HL-60 (cell line): ENCODE data around the gene ZP2.

ENCODE experiments used
- CTCF ChIP-seq: IDR thresholded peaks from one replicate; pipeline ENCODE4 v1.5.1; 2011; ENCODE audit warnings: low read length, control low read depth, inconsistent platforms; ENCODE audit not compliant: insufficient read depth
- GABPA ChIP-seq: IDR thresholded peaks from 2 replicates; pipeline ENCODE4 v1.6.1; 2012; ENCODE audit warnings: low read depth
- POLR2AphosphoS5 ChIP-seq: IDR thresholded peaks from 2 replicates; pipeline ENCODE4 v1.6.1; 2012; ENCODE audit warnings: low read depth
- REST ChIP-seq: IDR thresholded peaks from 2 replicates; pipeline ENCODE4 v1.6.1; 2012; ENCODE audit warnings: low read depth; ENCODE audit not compliant: insufficient replicate concordance
- SPI1 ChIP-seq: IDR thresholded peaks from 2 replicates; pipeline ENCODE4 v1.6.1; 2012; ENCODE audit warnings: low read depth, mild to moderate bottlenecking, borderline replicate concordance

- no peak for TF ChIP-seq CTCF
- no peak for TF ChIP-seq POLR2AphosphoS5
- TF ChIP-seq REST: no peak
- TF ChIP-seq SPI1: no peak
- no peak for TF ChIP-seq GABPA
Observed at GRCh38 chr16:21244518-21245215, 33.3 kb upstream of the ZP2 start.
